ENCODE measurements around the gene EHMT2.
"Not testable (repeated sequence)": the region's sequence is repeated elsewhere in the genome, so short reads cannot be mapped to it uniquely, and the experiment has no call there.

Gene EHMT2

DNA sequence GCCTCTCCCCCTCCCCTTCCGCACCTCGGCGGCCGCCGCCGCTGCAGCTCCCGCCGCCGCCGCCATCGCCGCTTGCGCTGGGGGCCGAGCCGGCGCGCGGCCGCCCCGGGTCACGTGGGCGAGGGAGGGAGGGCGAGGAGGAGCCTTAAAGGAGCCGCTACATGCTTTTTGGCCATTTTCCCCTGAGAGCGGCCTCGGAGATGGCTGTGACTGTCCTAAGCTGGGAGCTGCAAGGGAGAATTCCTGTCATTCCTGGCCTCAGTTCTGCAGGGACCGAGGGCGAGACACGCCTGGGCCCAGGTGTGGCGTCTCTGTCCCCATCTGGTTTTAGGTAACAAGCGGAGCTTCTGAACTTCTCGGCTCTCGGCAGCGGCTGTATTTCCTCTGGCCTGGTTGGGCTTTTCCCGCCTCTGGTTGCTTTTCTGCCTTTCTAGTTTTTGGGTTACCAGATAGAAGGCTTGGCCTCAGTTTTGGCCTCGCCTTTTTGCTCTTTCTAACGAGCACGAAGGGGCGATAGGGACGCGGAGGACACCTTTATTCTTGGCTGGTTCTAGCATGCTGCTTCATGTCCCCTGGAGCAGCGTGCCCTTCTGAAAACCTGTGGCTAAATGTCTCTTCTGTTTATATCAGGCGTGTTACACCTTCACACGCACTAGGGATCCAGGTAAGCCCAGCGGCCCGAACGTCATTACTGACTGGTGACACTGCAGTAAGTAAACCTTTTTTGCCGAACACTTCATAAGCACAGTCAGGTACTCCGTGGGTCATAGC, at the start of gene EHMT2:
Gene EHMT2 (minus strand): TSS at position 87 of the 771 bp plus-strand sequence. CDS start 21 bp downstream, at position 66.
- DNase-seq, result peak; percentile 38 to 93 (median 84)

GRCh38 chr6:31947070-31947675, 49.7 kb upstream of the EHMT2 start:
- DNase-seq, result no peak

GRCh38 chr6:31946370-31946885, 48.9 kb upstream of the EHMT2 start:
- no peak for DNase-seq

DNA sequence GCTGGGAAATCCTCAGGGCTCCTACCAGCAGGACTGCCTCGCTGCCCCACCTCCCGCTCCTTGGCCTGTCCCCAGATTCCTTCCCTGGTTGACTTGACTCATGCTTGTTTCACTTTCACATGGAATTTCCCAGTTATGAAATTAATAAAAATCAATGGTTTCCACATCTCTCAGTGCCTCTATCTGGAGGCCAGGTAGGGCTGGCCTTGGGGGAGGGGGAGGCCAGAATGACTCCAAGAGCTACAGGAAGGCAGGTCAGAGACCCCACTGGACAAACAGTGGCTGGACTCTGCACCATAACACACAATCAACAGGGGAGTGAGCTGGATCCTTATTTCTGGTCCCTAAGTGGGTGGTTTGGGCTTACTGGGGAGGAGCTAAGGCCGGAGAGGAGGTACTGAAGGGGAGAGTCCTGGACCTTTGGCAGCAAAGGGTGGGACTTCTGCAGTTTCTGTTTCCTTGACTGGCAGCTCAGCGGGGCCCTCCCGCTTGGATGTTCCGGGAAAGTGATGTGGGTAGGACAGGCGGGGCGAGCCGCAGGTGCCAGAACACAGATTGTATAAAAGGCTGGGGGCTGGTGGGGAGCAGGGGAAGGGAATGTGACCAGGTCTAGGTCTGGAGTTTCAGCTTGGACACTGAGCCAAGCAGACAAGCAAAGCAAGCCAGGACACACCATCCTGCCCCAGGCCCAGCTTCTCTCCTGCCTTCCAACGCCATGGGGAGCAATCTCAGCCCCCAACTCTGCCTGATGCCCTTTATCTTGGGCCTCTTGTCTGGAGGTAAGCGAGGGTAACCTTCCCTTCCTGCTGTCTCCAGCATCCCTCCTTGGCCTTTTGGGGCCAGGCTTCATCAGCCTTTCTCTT, 48.2 kb upstream of the EHMT2 start, which contains the start of gene CFB:
Gene CFB (plus strand): TSS at position 589 of the 863 bp plus-strand sequence. CDS start 127 bp downstream, at position 716.
- DNase-seq, result peak in 2 of 56 donors; percentile 5 to 10

GRCh38 chr6:31945154-31945506, 47.6 kb upstream of the EHMT2 start:
- no peak for DNase-seq

DNA sequence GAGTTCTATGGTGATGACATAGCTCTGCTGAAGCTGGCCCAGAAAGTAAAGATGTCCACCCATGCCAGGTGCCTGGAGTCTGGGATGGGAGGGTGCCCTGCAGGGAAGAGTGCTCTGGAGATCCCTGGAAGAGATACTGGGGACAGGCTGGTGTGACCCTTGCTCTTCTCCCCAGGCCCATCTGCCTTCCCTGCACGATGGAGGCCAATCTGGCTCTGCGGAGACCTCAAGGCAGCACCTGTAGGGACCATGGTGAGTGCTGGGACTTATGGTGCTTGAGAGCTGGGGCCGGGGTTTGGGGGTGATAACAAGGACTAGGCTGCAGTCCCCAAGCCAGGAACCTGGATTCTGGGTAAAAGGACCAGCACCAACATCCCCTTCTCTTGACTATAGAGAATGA, 46.2 kb upstream of the EHMT2 start:
- DNase-seq, result no peak

DNA sequence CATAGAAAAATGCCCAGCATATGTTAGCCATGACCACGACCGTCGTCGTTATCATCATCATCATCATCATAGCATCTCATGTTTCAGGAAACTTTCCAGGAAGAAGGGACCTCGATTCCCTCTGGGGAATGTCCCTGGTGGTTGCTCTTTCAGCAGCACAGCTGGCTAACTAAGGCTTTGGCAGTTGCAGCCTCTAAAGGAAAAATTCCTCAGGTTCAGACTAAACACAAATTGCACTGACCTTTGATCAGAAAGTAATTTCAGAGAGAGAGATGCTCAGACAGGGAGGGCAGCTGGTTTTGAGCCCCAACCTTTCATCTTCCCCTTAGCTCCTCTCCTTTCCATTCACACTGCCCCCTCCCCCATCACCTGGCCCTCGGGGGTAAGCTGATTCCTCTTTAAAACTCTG, 42.8 kb upstream of the EHMT2 start:
- no peak for DNase-seq

- no peak for DNase-seq
Measured at GRCh38 chr6:31935823-31936222, 38.3 kb upstream of the EHMT2 start.

DNA sequence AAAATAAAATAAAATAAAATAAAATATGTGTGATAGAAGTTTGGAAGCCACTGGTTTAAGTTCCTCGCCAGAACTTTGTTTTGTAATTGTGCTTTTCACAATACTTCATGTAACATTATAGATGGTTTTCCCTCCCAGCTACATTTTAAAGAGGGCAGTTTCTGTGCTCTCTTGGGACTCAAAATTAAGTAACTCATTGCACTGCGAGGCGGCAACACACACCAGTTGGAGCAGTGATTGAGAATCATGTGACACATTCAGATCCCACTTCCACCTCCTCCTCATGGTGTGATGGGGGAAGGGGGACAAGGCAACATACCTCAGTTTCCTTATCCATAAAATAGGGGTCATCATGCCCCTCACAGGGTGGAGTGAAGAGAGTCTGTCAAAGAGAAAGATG, 37.5 kb upstream of the EHMT2 start:
- no peak for DNase-seq

DNA sequence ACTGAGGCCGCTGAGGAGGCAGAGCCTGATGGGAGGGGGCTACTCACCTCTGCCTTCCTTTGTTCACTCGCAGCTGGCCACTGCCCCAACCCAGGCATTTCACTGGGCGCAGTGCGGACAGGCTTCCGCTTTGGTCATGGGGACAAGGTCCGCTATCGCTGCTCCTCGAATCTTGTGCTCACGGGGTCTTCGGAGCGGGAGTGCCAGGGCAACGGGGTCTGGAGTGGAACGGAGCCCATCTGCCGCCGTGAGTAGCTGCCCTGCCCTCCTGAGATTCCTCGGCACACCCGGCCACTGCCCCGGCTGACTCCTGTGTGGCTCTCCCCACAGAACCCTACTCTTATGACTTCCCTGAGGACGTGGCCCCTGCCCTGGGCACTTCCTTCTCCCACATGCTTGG, 36.0 kb upstream of the EHMT2 start:
- no peak for DNase-seq

GRCh38 chr6:31932137-31932536, 34.6 kb upstream of the EHMT2 start:
- not testable (repeated sequence) for DNase-seq

DNA sequence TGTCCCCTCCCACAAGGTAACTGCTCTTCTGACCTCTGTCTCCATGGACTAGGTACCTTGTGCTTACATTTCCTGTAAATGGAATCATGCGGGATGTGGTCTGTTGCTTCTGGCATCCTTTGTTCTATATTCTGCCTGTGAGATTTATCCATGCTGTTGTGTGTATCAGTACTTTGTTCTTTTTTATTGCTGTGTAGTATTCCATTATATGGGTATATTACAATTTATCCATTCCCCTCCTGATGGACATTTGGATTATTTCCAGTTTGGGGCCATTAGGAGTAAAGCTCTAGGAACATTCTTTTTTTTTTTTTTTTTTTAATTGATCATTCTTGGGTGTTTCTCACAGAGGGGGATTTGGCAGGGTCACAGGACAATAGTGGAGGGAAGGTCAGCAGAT, 33.5 kb upstream of the EHMT2 start:
- no peak for DNase-seq

GRCh38 chr6:31928672-31928939, 31.1 kb upstream of the EHMT2 start:
- no peak for DNase-seq

- no peak for DNase-seq
Measured at GRCh38 chr6:31927863-31928671, 30.6 kb upstream of the EHMT2 start.

DNA sequence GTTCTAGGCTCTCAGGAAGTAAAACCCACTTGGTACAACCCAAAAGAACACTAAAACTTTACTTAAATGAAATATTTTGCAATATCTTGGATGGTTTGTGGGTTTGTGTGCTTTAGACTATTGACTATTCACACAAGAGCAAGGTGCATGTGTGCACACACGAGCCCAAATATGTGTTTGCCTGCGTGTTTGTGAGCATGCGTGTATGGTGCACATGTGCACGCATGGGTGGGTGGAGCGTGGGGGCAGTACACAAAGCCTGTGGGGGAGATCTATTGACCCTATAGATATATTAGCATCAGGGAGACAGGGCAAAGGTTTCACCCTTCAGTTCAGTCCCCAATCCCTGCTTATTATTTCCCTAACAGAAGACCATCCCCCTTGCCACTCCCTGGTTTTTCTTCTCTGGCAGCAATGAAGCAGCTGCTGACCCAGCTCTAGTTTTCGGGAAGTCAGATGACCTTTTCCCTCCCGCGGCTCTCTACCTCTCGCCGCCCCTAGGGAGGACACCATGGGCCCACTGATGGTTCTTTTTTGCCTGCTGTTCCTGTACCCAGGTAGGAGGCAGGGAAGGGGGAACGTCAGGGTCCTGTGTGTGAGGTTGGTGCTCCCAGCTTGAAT, 29.9 kb upstream of the EHMT2 start, which contains the start of gene C2:
Gene C2 (plus strand): TSS at position 476 of the 621 bp plus-strand sequence. CDS start 36 bp downstream, at position 512.
- DNase-seq, result no peak

- peak in 1 of 56 donors; percentile 36 for DNase-seq
Measured at GRCh38 chr6:31922942-31923341, 25.4 kb upstream of the EHMT2 start.

- DNase-seq, result no peak
Measured at GRCh38 chr6:31920811-31921210, 23.3 kb upstream of the EHMT2 start.

DNA sequence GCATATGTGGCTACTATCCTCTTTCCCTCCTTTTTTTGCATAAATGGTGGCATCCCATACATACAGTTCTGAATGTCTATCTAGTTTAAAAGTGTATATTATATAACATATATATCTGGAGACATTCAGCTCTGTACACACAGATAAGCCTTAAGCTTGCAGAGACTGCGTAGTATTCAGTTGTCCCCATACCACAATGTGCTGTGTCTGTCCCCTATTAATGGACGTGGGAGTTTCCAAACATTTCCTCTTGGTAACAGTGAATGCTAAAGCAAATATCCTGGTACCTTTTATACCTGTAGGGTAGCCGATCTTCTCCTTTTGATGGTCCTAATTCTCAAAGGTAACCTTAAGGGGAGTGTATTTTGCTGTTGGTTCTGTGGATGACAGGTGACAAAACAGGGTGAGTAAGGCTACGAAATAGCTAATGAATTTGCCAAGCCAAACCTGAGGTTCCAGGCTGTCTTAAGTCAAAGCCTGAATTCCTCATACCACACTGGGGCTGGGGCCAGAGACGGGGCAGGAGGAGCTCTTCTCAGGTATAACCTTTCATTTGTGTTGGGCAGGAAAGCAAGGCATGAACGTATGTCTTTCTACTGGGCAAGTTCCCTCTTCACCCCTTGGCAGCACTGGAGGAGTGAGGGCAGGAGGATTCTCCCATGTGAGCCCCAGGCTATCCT, 22.3 kb upstream of the EHMT2 start:
- no peak for DNase-seq

GRCh38 chr6:31918069-31918720, 20.7 kb upstream of the EHMT2 start:
- DNase-seq, result no peak

Data from nucleus accumbens (tissue), 56 donors.